Measurements from ENCODE around the gene ADCY10.

DNA sequence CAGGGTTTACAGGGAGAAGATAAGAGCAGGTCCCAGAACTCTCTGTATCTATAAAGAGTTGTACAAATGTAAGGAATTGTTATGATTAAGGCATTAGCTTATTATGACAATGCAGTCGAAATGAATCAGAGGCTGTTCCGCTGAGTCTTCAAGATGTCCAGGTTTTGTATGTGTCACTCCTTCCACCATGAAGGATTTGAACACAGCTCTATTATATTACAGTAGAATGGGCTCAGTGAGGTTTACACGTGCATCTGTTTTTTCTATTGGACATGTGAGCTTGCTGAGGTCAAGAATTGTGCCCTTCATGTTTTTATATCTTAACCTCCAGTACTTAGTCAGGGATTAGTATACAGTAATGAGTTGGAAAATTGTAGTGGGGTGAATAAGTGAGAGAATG, 105.8 kb downstream of the ADCY10 start:
- no peak for TF ChIP-seq RAD21 (IDR thresholded peaks at IDR 0.05; ENCODE audit: low read length)
- TF ChIP-seq POLR2A (IDR thresholded peaks at IDR 0.05; ENCODE audit: low read depth, low read length) = no peak
- TF ChIP-seq RFX5 (IDR thresholded peaks at IDR 0.05; ENCODE audit: low read depth, low read length) = no peak
- TF ChIP-seq, protein P1, sequence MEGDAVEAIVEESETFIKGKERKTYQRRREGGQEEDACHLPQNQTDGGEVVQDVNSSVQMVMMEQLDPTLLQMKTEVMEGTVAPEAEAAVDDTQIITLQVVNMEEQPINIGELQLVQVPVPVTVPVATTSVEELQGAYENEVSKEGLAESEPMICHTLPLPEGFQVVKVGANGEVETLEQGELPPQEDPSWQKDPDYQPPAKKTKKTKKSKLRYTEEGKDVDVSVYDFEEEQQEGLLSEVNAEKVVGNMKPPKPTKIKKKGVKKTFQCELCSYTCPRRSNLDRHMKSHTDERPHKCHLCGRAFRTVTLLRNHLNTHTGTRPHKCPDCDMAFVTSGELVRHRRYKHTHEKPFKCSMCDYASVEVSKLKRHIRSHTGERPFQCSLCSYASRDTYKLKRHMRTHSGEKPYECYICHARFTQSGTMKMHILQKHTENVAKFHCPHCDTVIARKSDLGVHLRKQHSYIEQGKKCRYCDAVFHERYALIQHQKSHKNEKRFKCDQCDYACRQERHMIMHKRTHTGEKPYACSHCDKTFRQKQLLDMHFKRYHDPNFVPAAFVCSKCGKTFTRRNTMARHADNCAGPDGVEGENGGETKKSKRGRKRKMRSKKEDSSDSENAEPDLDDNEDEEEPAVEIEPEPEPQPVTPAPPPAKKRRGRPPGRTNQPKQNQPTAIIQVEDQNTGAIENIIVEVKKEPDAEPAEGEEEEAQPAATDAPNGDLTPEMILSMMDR (conservative IDR thresholded peaks at IDR 0.05; ENCODE audit: low read depth, low read length) = no peak
- TF ChIP-seq RCOR1 (IDR thresholded peaks at IDR 0.05; ENCODE audit: insufficient replicate concordance, low read length) = no peak
- peak; percentile 90 for TF ChIP-seq BHLHE40 (IDR thresholded peaks at IDR 0.05; ENCODE audit: low read depth, low read length)
- no peak for TF ChIP-seq SMC3 (IDR thresholded peaks at IDR 0.05; ENCODE audit: low read depth, low read length)
- TF ChIP-seq FOS (IDR thresholded peaks at IDR 0.05; ENCODE audit: low read depth, low read length) = no peak; the same call in 1 of the 2 replicates
- TF ChIP-seq MAFK (IDR thresholded peaks at IDR 0.05; ENCODE audit: low read depth, low read length) = peak; percentile 65
- no peak for TF ChIP-seq MAZ (IDR thresholded peaks at IDR 0.05; ENCODE audit: borderline replicate concordance, low read depth, low read length)

Measured in IMR-90 (cell line).